ENCODE measurements around the gene MLXIP. TPM values are rescaled to one million over a fixed set of nuclear protein-coding genes. Genes with fewer than 3 reads are reported as not detected.

The MLXIP gene
- total and polyA plus RNA-seq, 2 of the 13 experiments (the other 11 are each of a cell fraction or from before 2014, with no cell fraction given), result 5.3 to 6.7 TPM

GRCh38 chr12:122052285-122052684, 26.3 kb upstream of the MLXIP start:
- Histone ChIP-seq H3K79me2 (ENCODE audit: insufficient read depth, low read length) (no peaks in the 10 kb centered on the region), H3K4me3 (replicated peaks in 1 of 3; ENCODE audit: insufficient read depth in 1 of 3, low read depth in 2 of 3, low read length in 3 of 3) (no peak overlapping the region), H3K36me3 (replicated peaks in 1 of 2; ENCODE audit: control insufficient read depth in 1 of 2, insufficient read depth in 2 of 2, low read length in 2 of 2) (peaks cover 9 to 14% of the 10 kb centered on the region in 2 experiments; a peak in 4 of 5 replicates), H3K9ac (ENCODE audit: insufficient read depth, low read depth, low read length) (no peak overlapping the region), H4K20me1 (ENCODE audit: insufficient read depth, low read length) (no peaks in the 10 kb centered on the region), H3K9me3 (ENCODE audit: low read length) (no peaks in the 10 kb centered on the region), H3K27me3 (ENCODE audit: control insufficient read depth in 1 of 2, insufficient read depth in 2 of 2, low read length in 2 of 2) (no peaks in the 10 kb centered on the region; a peak in 1 of 5 replicates), H3K4me2 (ENCODE audit: low read depth, low read length) (no peak overlapping the region), H3K4me1 (ENCODE audit: insufficient read depth, low read length) (peaks cover 21% of the 10 kb centered on the region), H2AFZ (ENCODE audit: low read length) (no peak overlapping the region), H3K27ac (ENCODE audit: extremely low read length, insufficient read depth, low read length) (no peak overlapping the region)
- no peak for FAIRE-seq
- no peak for ATAC-seq
- in situ Hi-C loops (cut with HindIII; ENCODE audit: extremely low pct_ligation_motif_present, low pct_unique_long_range_greater_than_20kb) (loop anchor here (10.0 kb wide), 1 partner anchor 133 kb away; the partner anchor contains the start of gene LRRC43), intact Hi-C loops (cut with micrococcal nuclease; ENCODE audit: unreplicated experiment) (no loop called here)
- no TSS peak for BruUV-seq (replicated peaks)
- DNase-seq (ENCODE audit: low spot score), result no peak
- TF ChIP-seq FIP1L1 (IDR thresholded peaks at IDR 0.05; ENCODE audit: borderline replicate concordance, insufficient read depth, low read depth, low read length) (no peak), PRDM10 (CRISPR knock-in tag; IDR thresholded peaks at IDR 0.05; ENCODE audit: low read depth) (no peak)
- ChIA-PET CTCF (ENCODE audit: low intra/inter-chr PET ratio, low total read pairs) (no interaction called here), POLR2A (interaction anchor here (2.1 kb wide), 1 partner anchor 11 kb away, joined by 5 read pairs; no protein-coding TSS in a partner anchor)
- WGBS (ENCODE audit: low lambda C conversion rate), result 100% methylated on average over 2 of the region's 2 CpGs
